ENCODE data around the gene BRD4. TPM values are rescaled to one million over a fixed set of nuclear protein-coding genes. Genes with fewer than 3 reads are reported as not detected.

BRD4 gene
- total RNA-seq, 1 experiment from 2014 or later, result 20.3 TPM

DNA sequence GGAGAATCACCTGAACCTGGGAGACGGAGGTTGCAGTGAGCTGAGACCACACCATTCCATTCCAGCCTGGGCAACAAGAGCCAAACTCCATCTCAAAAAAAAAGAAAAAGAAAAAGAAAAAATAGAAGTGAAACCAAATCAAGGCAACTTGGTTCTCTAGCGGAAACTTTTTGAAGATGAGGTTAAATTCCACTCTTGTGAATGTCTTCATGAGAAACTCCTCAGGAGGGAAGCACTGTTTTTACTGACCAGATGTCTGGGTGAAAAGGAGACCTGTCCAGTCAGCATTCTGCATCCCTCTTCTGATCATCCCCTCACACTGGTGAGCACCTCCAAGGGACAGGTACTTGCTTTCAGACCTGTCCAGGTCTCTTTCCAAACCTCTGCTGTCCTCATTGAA lies 15.8 kb downstream of the BRD4 start:
- no peak for DNase-seq (ENCODE audit: low spot score)

DNA sequence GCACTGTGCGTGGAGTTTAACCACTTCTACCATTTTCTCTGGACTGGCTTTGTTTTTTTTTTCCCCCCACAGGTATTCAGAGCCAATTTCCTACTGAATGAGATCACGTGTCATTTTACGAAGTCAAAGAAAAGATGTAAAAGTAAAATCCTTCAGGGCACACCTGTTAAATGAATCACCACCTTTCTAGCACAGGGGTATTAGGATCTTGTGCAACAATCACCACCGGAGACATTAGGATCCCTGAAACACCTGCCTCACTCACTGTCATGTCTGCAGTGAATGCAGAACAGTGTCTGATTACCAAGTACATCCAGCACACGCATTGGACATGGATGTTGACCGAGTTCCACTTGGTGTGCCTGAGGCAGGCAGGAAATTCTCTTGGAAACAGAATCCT lies 17.2 kb downstream of the BRD4 start:
- DNase-seq (ENCODE audit: low spot score), result no peak

GRCh38 chr19:15313649-15314279 lies 18.6 kb downstream of the BRD4 start:
- DNase-seq (ENCODE audit: low spot score), result no peak

- DNase-seq (ENCODE audit: low spot score), result no peak
These were observed 25.2 kb downstream of the BRD4 start for GRCh38 chr19:15307169-15307568.

DNA sequence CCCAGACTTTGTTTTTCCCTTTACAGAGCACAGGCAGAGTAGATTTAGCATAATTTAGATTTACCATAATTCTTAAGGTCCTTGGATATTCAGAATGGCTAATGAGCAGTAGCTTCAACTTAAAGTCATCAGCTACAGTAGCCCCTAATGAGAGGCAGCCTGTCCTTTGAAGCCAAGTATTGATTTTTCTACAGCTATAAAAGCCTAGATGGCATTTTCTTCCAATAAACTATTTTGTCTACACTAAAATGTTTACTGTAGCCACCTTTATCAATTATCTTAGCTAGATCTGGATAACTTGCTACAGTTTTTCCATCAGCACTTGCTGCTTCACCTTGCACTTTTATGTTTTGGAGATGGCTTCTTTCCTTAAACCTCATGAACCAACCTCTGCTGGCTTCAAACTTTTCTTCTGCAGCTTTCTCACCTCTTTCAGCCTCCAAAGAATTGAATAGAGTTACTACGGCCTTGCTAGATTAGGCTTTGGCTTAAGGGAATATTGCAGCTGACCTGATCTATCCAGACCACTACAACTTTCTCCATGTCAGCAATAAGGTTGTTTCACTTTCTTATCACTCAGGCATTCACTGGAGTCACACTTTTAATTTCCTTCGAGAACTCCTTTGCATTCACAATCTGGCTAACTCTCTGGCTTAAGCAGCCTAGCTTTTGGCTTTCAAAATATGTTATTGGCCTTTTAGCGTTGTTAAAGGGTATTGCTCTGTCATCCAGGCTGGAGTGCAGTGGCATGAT lies 26.6 kb downstream of the BRD4 start:
- DNase-seq (ENCODE audit: low spot score), result no peak

DNA sequence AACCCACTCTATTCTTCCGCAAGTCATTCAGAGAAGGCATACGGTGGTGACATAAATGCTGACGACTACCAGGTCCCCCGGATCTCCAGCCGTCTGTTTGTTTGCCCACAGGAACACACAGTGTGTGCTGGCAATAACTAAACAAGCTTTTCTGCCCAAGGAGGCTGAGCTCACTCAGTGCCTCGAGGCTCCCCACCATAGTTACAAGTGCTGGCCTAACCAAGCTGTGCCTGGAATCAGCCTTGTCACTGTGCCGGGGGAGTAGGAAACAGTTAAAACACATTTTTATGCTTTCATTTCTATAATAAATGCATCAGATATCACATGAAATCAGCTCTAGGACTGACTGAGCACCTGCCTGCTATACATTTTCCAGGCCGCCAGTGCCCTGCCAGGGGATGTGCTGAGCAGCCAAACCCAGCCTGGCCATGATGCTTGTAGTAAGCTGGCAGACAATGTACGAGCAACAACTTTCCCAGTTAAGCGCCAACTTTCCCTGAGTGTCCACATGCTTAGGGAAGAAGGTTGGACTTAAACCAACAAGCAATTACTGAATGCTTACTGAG lies 28.1 kb downstream of the BRD4 start:
- no peak for DNase-seq (ENCODE audit: low spot score)

DNA sequence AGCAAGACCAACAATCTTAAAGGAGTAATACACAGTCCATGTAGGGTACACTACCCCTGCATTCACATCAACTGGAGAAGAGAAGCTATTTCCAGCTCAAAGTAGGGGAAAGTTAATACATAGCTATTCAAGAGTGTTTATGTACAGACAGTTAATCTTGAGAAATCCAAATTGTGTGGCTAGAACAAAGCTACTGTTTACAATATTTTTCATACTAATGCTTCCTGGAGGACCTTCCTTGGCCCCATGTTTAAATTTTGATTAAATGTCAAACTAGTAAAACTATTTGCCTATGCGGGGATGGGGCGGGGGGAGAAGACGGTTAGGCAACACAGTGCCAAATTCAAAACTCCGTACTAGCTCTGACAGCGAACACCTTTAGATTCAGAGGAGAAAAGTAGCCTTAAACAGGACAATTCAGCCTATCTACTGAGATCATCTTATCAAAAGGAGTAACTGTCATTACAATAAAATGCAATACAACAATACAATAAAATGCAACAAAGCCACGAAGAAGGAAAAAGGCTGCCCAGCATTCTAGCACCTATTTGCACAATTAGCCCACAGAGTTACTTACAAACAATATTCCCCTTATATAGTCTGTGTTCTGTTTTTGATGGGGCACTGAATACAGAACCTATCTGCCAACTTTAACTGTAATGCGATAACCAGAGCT lies 29.1 kb downstream of the BRD4 start:
- no peak for DNase-seq (ENCODE audit: low spot score)

DNA sequence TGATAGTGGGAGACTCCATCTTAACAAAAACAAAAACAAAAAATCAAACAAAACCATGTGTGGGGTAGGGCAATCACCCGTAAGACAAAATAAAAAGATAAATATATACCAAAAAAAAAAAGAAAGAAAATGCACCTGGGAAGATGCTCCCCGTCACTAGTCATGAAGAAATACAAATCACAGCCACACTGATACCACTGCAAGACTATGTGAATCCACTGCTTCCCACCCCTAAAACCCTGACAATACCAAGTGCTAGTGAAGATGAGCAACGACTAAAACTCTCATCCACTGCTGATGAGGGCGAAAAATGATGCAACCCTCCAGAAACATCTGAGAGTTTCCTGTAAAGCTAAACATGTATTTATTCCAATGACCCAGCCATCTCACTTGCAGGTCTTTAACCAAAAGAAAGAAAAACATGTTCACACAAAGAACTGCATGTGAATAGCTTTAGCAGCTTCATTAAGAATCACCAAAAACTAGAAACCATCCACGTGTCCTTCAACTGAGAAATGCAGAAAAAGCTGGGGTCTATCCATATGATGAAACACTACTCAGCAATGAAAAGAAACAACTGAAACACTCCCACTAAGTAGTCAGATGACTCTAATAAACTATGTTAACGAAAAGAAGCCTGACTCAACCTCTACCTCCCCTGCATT lies 31.7 kb downstream of the BRD4 start:
- DNase-seq (ENCODE audit: low spot score), result no peak

DNA sequence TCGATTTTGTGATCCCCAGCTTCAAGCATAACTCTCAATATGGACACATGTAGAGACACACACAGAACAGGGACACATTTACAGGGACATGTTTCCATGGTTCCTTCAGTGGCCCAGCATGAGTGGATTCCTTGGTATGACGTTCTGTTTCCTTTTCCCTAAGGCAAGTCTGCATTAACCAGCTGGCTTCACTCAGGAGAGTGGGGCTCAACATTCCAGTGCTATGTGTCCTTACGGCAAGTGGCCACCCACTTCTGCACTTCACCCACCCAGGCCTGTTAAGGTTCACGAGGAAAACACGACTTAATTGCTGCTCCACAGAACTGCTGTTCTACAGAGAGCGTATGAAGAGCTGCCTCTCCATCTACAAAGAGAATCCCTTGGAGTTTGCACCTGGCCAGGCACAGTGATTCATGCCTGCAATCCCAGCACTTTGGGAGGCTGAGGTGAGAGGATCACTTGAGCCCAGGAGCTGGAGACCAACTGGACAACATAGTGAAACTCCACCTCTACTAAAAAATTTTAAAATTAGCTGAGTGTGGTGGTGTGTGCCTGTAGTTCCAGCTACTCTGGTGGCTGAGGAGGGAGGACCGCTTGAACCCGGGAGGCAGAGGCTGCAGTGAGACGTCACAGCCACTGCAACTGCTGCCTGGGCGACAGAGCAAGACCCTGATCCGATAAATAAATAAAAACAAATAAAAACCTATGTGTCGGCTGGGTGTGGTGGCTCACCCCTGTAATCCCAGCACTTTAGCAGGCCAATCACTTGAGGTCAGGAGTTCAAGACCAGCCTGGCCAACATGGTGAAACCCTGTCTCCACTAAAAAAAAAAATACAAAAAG lies 32.5 kb downstream of the BRD4 start:
- DNase-seq (ENCODE audit: low spot score), result no peak

DNA sequence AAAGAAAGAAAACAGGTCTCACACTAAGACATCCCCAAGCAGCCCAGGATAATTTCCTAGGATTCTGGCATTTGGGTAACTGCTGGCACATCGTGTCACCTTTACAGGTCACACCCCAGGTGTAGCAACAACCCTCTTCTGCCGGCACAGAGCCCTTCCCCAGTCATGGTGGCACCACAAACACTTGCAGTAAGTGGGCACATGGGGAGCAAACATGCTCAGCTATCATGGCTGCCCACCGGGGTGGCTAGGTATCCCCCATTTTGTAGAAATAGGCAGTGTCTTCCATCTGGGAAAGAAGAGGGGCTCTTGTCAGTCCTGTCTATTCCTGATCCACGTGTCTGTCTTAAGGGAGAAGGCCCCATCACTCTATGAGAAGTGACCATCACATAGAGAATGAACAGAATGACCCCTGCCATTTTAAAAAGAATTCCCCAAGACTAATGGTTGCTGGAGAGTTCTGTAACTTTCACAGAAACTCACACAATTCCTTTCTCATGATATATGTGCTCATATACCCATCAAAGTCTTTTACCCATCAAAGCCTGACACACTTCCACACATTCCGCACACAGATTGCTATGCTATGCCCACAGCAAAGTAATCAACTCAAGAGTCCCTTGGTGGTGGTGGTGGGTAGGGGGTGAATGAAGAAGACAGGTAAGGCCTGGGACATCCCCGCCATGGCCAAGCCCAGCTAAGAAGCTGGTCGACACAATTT lies 33.3 kb downstream of the BRD4 start:
- DNase-seq (ENCODE audit: low spot score), result no peak

GRCh38 chr19:15297416-15298224 lies 34.7 kb downstream of the BRD4 start:
- peak; percentile 14 for DNase-seq (ENCODE audit: low spot score)

GRCh38 chr19:15296841-15297415 lies 35.4 kb downstream of the BRD4 start:
- no peak for DNase-seq (ENCODE audit: low spot score)

DNA sequence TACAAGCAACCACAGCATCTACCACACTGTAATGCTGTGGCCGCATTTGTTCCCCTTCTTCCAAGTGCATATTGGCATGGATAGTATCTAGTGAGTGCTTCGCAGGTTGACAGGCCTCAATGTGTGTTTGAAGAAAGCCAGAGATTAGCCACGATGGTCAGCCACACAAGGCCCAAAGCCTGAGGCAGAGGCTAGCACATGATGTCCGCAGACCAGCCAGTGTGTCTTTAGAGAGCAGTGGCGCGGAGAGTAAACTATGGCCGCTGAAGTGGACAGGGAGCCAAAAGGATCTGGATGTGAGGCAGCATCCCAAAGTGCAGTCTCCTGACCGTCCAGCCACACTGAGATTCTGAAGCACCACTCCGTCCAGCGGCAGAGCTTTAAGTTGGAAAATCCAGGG lies 36.0 kb downstream of the BRD4 start:
- no peak for DNase-seq (ENCODE audit: low spot score)

- no peak for DNase-seq (ENCODE audit: low spot score)
These were observed 37.8 kb downstream of the BRD4 start for GRCh38 chr19:15294561-15294990.

DNA sequence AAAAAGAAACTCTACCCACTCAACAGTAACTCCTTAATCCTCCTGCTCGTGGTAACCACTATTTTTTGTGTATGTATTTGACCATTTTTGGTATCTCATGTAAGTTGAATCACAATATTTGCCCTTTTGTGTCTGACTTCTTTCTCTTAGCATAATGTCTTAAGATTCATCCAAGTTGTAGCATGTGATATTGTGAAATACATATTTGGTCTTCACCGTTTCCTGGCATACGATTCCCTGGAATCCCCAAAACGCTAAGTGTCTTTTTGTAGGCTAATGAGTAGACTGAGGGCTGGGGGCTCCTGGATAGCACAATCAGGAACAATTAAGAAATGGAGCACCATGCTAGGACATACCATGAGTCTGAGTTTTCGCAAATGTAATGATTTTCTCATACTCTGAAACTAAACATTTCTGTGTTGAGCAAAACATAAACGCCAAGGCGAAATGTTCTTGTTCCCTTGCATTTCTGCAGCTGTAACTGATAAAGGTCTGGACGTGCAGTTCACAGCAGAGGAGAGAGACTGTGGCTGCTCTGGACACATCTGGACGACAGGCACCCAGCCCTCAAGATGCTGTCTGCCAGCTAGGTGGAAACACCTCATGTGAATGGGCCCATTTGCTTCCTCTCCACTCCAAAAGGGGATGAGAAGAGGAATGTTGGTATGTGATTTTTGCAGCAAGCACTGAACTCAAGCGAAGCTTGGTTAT lies 38.4 kb downstream of the BRD4 start:
- DNase-seq (ENCODE audit: low spot score), result no peak

- DNase-seq (ENCODE audit: low spot score), result no peak
These were observed 39.3 kb downstream of the BRD4 start for GRCh38 chr19:15292847-15293582.

DNA sequence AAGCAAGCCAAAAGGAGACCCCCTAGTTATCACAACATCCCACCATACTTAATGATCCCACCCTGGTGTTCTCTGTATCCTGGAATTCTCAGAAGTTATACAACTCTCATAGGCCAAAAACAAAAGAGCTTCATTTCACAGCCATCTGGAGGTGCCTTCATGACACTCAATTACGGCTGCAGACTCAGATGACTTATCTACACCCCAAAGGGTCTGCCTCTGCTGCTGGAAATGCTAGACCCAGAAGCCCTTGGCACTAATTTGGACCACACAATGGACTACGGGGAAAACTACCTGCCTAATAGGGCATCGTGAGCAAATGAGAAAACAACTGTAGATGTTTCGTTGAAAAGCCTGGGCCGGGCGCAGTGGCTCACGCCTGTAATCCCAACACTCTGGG lies 40.2 kb downstream of the BRD4 start:
- no peak for DNase-seq (ENCODE audit: low spot score)

GRCh38 chr19:15291548-15292021 lies 40.8 kb downstream of the BRD4 start:
- DNase-seq (ENCODE audit: low spot score), result no peak

All from HT-29 (cell line).